Measurements from ENCODE around the gene PYDC2.
"Not testable (repeated sequence)": the region's sequence is repeated elsewhere in the genome, so short reads cannot be mapped to it uniquely, and the experiment has no call there.

PYDC2 gene

GRCh38 chr3:191470080-191470479 lies 9.1 kb downstream of the PYDC2 start:
- Histone ChIP-seq H3K4me3 (ENCODE audit: low read depth, low read length) (no peak overlapping the region), H3K9me3 (ENCODE audit: severe bottlenecking) (no peaks in the 10 kb centered on the region)
- TF ChIP-seq, protein P1, sequence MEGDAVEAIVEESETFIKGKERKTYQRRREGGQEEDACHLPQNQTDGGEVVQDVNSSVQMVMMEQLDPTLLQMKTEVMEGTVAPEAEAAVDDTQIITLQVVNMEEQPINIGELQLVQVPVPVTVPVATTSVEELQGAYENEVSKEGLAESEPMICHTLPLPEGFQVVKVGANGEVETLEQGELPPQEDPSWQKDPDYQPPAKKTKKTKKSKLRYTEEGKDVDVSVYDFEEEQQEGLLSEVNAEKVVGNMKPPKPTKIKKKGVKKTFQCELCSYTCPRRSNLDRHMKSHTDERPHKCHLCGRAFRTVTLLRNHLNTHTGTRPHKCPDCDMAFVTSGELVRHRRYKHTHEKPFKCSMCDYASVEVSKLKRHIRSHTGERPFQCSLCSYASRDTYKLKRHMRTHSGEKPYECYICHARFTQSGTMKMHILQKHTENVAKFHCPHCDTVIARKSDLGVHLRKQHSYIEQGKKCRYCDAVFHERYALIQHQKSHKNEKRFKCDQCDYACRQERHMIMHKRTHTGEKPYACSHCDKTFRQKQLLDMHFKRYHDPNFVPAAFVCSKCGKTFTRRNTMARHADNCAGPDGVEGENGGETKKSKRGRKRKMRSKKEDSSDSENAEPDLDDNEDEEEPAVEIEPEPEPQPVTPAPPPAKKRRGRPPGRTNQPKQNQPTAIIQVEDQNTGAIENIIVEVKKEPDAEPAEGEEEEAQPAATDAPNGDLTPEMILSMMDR (IDR thresholded peaks at IDR 0.05; ENCODE audit: low read depth, low read length): no peak

DNA sequence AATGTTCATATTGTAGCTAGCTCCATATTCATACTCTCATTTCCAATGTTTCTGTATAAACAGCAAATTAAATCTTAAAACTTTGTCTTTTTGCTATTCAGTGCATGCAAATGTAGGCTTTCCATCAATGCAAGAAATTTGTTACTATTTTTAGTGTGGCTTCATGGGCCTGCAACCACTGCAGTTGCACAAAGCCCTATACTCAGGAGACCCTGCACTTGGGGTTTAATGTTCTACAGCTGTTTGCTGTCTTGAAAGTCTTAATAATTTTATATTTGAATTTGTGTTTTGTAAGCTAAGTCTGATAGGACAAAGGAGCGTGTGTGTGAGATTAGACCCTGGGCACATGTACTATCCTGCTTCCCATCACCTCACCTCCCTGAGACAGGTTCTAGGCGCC lies 9.6 kb downstream of the PYDC2 start:
- Histone ChIP-seq H3K27ac (no peak overlapping the region), H3K4me3 (ENCODE audit: low read depth, low read length) (no peak overlapping the region), H3K9me3 (ENCODE audit: severe bottlenecking) (no peaks in the 10 kb centered on the region), H3K36me3 (no peaks in the 10 kb centered on the region), H3K27me3 (ENCODE audit: insufficient read depth, low read depth, severe bottlenecking) (no peaks in the 10 kb centered on the region)
- TF ChIP-seq, protein P1 (IDR thresholded peaks at IDR 0.05; ENCODE audit: low read depth, low read length): no peak
- DNase-seq: no peak

More at GRCh38 chr3:191470080-191470479, 9.1 kb downstream of the PYDC2 start:
- no peak for DNase-seq
- Histone ChIP-seq H3K27me3 (ENCODE audit: insufficient read depth, low read depth, severe bottlenecking) (no peaks in the 10 kb centered on the region), H3K36me3 (no peaks in the 10 kb centered on the region), H3K27ac (no peak overlapping the region)

GRCh38 chr3:191473661-191474198 lies 12.8 kb downstream of the PYDC2 start:
- Histone ChIP-seq H3K36me3 (no peaks in the 10 kb centered on the region), H3K27me3 (ENCODE audit: insufficient read depth, low read depth, severe bottlenecking) (no peaks in the 10 kb centered on the region), H3K9me3 (ENCODE audit: severe bottlenecking) (no peaks in the 10 kb centered on the region), H3K4me3 (ENCODE audit: low read depth, low read length) (no peak overlapping the region), H3K27ac (no peak overlapping the region)
- DNase-seq: no peak
- TF ChIP-seq, protein P1 (IDR thresholded peaks at IDR 0.05; ENCODE audit: low read depth, low read length): no peak

DNA sequence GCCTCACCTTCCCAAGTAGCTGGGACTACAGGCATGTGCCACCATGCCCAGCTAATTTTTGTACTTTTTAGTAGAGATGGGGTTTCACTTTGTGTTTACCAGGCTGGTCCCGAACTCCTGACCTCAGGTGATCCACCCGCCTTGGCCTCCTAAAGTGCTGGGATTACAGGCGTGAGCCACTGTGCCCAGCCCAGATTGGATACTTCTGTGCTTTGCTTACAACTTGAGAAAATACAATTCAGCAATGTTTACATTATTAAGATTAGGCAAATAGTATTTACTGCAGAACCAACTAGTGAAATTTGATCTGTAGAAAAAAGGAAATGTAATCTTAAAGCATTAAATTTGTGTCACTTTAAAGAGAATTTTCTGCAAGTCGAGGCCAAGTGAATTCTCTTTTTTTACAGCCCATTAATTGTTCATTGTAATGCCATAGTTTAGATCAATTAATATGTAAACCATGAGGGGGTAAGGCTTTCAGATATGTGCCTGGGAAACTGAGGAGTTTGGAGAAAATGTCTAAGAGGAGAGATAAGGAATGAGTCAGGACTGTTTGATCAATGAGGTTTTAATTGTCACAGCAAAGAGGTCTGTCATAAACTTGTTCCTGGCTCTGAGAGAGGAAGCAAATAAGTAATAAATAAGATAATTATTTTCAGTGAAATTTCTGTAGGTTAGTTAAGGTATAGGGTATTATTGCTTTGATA lies 15.3 kb downstream of the PYDC2 start:
- no peak overlapping the region for H3K27ac ChIP-seq
- H3K9me3 ChIP-seq (ENCODE audit: severe bottlenecking): no peaks in the 10 kb centered on the region
- no peaks in the 10 kb centered on the region for H3K27me3 ChIP-seq (ENCODE audit: insufficient read depth, low read depth, severe bottlenecking)
- DNase-seq: no peak
- no peaks in the 10 kb centered on the region for H3K36me3 ChIP-seq
- no peak overlapping the region for H3K4me3 ChIP-seq (ENCODE audit: low read depth, low read length)
- TF ChIP-seq, protein P1 (IDR thresholded peaks at IDR 0.05; ENCODE audit: low read depth, low read length): no peak

GRCh38 chr3:191483994-191484393 lies 23.0 kb downstream of the PYDC2 start:
- not testable (repeated sequence) for H3K9me3 ChIP-seq (ENCODE audit: severe bottlenecking); H3K27me3 ChIP-seq (ENCODE audit: insufficient read depth, low read depth, severe bottlenecking); H3K4me3 ChIP-seq (ENCODE audit: low read depth, low read length); H3K27ac ChIP-seq; DNase-seq; H3K36me3 ChIP-seq

GRCh38 chr3:191484461-191484860 lies 23.5 kb downstream of the PYDC2 start:
- Histone ChIP-seq H3K4me3 (ENCODE audit: low read depth, low read length) (no peak overlapping the region), H3K27me3 (ENCODE audit: insufficient read depth, low read depth, severe bottlenecking) (no peaks in the 10 kb centered on the region), H3K36me3 (no peaks in the 10 kb centered on the region), H3K9me3 (ENCODE audit: severe bottlenecking) (no peaks in the 10 kb centered on the region), H3K27ac (no peak overlapping the region)
- no peak for DNase-seq
- TF ChIP-seq, protein P1 (IDR thresholded peaks at IDR 0.05; ENCODE audit: low read depth, low read length): no peak
